Erythroblast (primary cell): Measurements from ENCODE around the gene ODR4.
"Not testable (repeated sequence)": the region's sequence is repeated elsewhere in the genome, so short reads cannot be mapped to it uniquely, and the experiment has no call there.

Experiments used
- GATA1 ChIP-seq: IDR thresholded peaks from 2 replicates; pipeline ENCODE4 v1.6.1; 2011; ENCODE audit warnings: low read depth, mild to moderate bottlenecking, control low read depth, low read length, moderate library complexity
- POLR2A ChIP-seq: IDR thresholded peaks from 2 replicates; pipeline ENCODE4 v1.6.1; 2011; ENCODE audit warnings: mild to moderate bottlenecking, low read length

DNA sequence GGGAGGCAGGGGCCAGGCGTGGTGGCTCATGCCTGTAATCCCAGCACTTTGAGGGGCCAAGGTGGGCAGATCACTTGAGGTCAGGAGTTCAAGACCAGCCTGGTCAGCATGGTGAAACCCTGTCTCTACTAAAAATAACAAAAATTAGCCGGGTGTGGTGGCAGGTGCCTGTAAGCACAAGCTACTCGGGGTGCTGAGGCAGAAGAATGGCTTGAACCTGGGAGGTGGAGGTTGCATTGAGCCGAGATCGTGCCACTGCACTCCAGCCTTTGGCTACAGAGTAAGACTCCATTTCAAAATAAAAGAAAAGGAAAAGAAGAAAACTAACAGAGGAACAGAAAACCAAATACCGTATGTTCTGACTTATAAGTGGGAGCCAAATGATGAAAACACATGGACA, 17.1 kb downstream of the ODR4 start:
- TF ChIP-seq POLR2A, GATA1: not testable (repeated sequence)
